Gastrocnemius medialis (tissue), 4 donors: ENCODE measurements around the gene OGG1. TPM values are rescaled to one million over a fixed set of nuclear protein-coding genes. Genes with fewer than 3 reads are reported as not detected.

Experiments
- ATAC-seq, 2 donors: fragments of 150-250 bp; one replicate each; pipeline ENCODE4 v1.9.1; 2016
- DNase-seq, 2 donors: peaks; one replicate each; pipeline ENCODE4 v3.0.0-alpha.2; 2019
- H3K27ac ChIP-seq, 4 donors: fragments of 200-600 bp; sonication (generic); 1 replicate in 1 of 4; 2 replicates in 3 of 4; pipeline ENCODE4 v1.5.1; 2016 to 2018; ENCODE audit warnings: mild to moderate bottlenecking in 2 of 4, moderate library complexity in 1 of 4
- H3K27me3 ChIP-seq, 3 donors: fragments of 200-600 bp; sonication (generic) in 2 of 3; 1 replicate in 1 of 3; 2 replicates in 2 of 3; pipeline versions ENCODE4 v1.5.1 to v1.6.0; 2016 to 2019; ENCODE audit warnings: mild to moderate bottlenecking in 1 of 3, moderate library complexity in 1 of 3
- H3K36me3 ChIP-seq, 2 donors: fragments of 200-600 bp; sonication (generic) in 1 of 2; one replicate each; pipeline ENCODE4 v1.5.1; 2017 to 2018
- H3K4me1 ChIP-seq, 2 donors: fragments of 200-600 bp; sonication (generic) in 1 of 2; one replicate each; pipeline ENCODE4 v1.5.1; 2016 to 2017; ENCODE audit warnings: mild to moderate bottlenecking in 2 of 2
- H3K4me3 ChIP-seq, 4 donors: fragments of 200-600 bp; sonication (generic) in 3 of 4; 1 replicate in 1 of 4; 2 replicates in 3 of 4; pipeline ENCODE4 v1.5.1; 2016 to 2019; ENCODE audit warnings: mild to moderate bottlenecking in 2 of 4
- H3K9me3 ChIP-seq, 3 donors: fragments of 200-600 bp; sonication (generic) in 2 of 3; 1 replicate in 1 of 3; 2 replicates in 2 of 3; pipeline ENCODE4 v1.5.1; 2016 to 2019
- POLR2A ChIP-seq, 2 donors: fragments of 450-650 bp; IDR thresholded peaks; one replicate each; pipeline ENCODE4 v1.6.1; 2017; ENCODE audit warnings: antibody characterized with exemption in 2 of 2, mild to moderate bottlenecking in 2 of 2, moderate library complexity in 2 of 2
- in situ Hi-C, 4 donors: fragments of 200-750 bp; cut with MboI; loops; one replicate each; pipeline versions ENCODE4 v1.15.0 to v1.8.0; 2017; ENCODE audit warnings: low sequenced_read_pairs in 4 of 4
- intact Hi-C: fragments of 100-400 bp; cut with DNase I; formaldehyde crosslinking; loops from one replicate; pipeline ENCODE4 v1.15.1; 2023; ENCODE audit warnings: low total_unique reads
- total RNA-seq, 4 donors: library from RNA; depleted of rRNA; stranded (reverse); fragments of >200 nt; gene quantifications; one replicate each; pipeline versions ENCODE4 v1.1.0 to v1.2.3, GENCODE V29; 2016
- TF ChIP-seq, protein P1 (sequence below), 5 experiments: fragments of 450-650 bp in 3 of 5; fragments of 200-600 bp in 2 of 5; sonication (generic) in 2 of 5; IDR thresholded peaks in 4 of 5; conservative IDR thresholded peaks in 1 of 5; 1 replicate in 4 of 5; 2 replicates in 1 of 5; pipeline ENCODE4 v1.5.1; 2016 to 2019; ENCODE audit warnings: antibody characterized with exemption in 5 of 5, mild to moderate bottlenecking in 3 of 5, moderate library complexity in 3 of 5

The OGG1 gene
- total RNA-seq, 4 donors from 2014 or later: 4.1 to 13.3 (median 7.4) TPM

DNA sequence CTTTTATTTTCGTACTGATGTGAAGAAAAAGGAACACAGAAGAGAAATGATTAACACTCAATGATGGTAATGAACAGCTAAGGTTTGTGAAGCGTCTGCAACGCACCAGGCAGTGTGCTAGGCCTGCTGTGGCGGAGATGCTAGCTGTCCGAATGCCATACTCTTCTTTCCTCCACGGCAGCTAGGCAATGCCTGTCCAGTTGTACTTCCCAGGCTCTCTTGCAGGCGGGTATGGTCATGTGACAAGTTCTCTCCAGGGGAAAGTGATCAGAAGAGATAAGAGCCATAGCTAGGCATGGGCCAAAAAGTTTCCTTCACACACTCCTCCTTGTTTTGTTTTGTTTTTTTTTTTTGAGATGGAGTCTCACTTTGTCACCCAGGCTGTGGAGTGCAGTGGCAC, 35.9 kb downstream of the OGG1 start:
- Histone ChIP-seq H3K4me3 (no peak overlapping the region), H3K36me3 (peaks cover 0 to 66% of the 10 kb centered on the region in 2 donors), H3K27me3 (no peaks in the 10 kb centered on the region), H3K9me3 (no peaks in the 10 kb centered on the region), H3K27ac (no peak overlapping the region), H3K4me1 (no peaks in the 10 kb centered on the region)
- in situ Hi-C loops: no loop called here
- intact Hi-C loops: no loop called here
- ATAC-seq: no peak
- no peak for DNase-seq
- TF ChIP-seq, protein P1, sequence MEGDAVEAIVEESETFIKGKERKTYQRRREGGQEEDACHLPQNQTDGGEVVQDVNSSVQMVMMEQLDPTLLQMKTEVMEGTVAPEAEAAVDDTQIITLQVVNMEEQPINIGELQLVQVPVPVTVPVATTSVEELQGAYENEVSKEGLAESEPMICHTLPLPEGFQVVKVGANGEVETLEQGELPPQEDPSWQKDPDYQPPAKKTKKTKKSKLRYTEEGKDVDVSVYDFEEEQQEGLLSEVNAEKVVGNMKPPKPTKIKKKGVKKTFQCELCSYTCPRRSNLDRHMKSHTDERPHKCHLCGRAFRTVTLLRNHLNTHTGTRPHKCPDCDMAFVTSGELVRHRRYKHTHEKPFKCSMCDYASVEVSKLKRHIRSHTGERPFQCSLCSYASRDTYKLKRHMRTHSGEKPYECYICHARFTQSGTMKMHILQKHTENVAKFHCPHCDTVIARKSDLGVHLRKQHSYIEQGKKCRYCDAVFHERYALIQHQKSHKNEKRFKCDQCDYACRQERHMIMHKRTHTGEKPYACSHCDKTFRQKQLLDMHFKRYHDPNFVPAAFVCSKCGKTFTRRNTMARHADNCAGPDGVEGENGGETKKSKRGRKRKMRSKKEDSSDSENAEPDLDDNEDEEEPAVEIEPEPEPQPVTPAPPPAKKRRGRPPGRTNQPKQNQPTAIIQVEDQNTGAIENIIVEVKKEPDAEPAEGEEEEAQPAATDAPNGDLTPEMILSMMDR (IDR thresholded peaks at IDR 0.05 in 4 of 5, conservative IDR thresholded peaks at IDR 0.05 in 1 of 5): no peak
- TF ChIP-seq POLR2A (IDR thresholded peaks at IDR 0.05): no peak

DNA sequence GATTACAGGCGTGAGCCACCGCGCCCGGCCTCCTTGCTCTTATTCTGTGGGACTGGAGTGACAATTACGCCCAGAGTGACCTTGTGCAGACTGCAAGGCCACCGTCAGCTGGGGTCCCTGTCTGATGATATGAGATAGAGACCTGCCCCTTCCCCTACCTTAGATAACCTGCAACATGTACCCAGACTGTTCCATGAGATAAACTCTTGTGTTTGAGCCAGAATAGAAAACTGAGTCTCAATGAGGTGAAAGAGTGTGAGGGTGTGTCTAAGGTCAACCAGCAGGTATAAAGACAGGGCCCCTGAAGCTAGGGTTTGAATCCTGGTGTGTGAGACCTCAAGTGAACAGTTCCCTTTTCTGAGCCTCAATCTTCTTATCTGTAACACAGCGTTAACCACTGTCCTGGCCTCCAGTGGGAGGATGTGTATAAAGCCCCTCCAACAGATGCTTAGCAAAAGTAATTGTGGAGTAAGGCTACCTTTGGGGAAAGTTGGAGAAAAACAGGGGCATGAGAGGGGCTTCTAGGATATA, 36.5 kb downstream of the OGG1 start:
- in situ Hi-C loops: no loop called here

DNA sequence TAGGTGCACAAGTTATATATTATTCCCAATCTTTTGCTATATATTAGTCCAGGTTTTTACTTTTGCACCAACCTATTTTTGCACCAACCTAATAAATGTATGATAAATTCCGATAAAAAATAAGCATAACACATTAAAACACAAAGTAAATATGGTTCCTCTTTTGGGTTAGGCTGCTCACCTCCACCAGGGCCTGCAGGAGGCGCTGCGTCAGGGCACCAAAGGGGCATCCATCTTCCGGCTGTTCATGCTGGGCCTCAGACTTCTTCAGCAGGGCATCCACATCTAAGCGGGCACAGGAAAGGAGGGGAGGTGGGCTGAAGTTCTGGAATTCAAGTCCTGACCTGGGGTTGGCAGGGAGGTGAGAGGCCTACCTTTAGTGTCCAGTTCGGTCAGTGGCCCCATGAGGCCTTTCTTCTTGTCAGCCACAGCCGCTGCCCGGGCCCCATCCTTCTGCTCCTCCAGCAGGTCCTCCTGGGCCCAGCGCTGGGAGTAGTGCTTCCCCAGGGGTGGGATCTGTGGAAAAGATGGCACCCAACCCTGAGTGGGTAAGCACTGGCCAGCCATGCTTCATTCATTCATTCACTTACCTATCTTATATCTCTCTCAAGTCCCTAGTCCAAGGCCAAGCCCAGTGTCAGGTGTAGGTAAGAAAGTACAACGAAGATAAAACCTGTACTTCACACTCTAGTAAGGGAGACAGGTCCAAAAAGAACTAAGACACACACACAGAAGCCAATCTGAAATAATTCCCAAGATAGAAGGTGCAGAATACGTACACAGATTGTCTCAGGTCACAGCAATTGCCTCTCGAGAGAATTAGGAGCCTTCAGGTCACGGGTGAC, 37.3 kb downstream of the OGG1 start:
- peaks cover 9 to 11% of the 10 kb centered on the region in 2 donors for H3K4me1 ChIP-seq
- intact Hi-C loops: no loop called here

More for the DNA sequence above, 36.5 kb downstream of the OGG1 start:
- TF ChIP-seq POLR2A (IDR thresholded peaks at IDR 0.05): no peak
- TF ChIP-seq, protein P1 (IDR thresholded peaks at IDR 0.05 in 4 of 5, conservative IDR thresholded peaks at IDR 0.05 in 1 of 5): no peak
- ATAC-seq (no peak), DNase-seq (no peak)
- Histone ChIP-seq H3K4me3 (no peak overlapping the region), H3K36me3 (peaks cover 0 to 63% of the 10 kb centered on the region in 2 donors), H3K27ac (no peak overlapping the region), H3K27me3 (no peaks in the 10 kb centered on the region), H3K9me3 (no peaks in the 10 kb centered on the region), H3K4me1 (peaks cover 3 to 4% of the 10 kb centered on the region in 2 donors)
- intact Hi-C loops: no loop called here

DNA sequence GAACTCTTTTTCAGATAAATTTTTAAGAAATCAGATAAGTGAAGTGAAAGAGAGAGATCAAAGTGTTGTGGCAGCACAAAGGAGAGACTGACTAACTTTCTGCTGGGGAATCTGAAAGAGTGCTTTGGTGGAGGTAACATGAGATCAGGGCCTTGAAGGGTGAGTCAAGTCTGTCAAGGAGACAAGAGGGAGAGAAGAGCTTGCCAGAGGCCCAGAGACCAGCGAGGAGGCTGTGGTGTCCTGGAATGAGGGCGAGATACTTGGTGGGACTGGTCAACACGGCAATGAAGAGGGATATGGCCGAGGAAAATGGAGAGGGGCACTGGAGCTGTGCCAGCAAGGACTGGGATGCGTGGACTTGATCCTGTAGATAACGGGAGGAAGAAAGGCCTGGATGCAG, 38.0 kb downstream of the OGG1 start:
- DNase-seq (no peak), ATAC-seq (no peak)
- in situ Hi-C loops: no loop called here
- Histone ChIP-seq H3K36me3 (peaks cover 0 to 54% of the 10 kb centered on the region in 2 donors), H3K27ac (no peak overlapping the region), H3K4me1 (peaks cover 9 to 11% of the 10 kb centered on the region in 2 donors), H3K27me3 (no peaks in the 10 kb centered on the region), H3K4me3 (no peak overlapping the region), H3K9me3 (no peaks in the 10 kb centered on the region)
- intact Hi-C loops: no loop called here
- TF ChIP-seq POLR2A (IDR thresholded peaks at IDR 0.05): no peak
- TF ChIP-seq, protein P1 (IDR thresholded peaks at IDR 0.05 in 4 of 5, conservative IDR thresholded peaks at IDR 0.05 in 1 of 5): no peak

More for the DNA sequence above, 37.3 kb downstream of the OGG1 start:
- H3K27ac ChIP-seq: no peak overlapping the region
- DNase-seq (no peak), ATAC-seq (no peak)
- H3K4me3 ChIP-seq: no peak overlapping the region
- peaks cover 0 to 61% of the 10 kb centered on the region in 2 donors for H3K36me3 ChIP-seq
- H3K9me3 ChIP-seq: no peaks in the 10 kb centered on the region
- in situ Hi-C loops: no loop called here
- TF ChIP-seq, protein P1 (IDR thresholded peaks at IDR 0.05 in 4 of 5, conservative IDR thresholded peaks at IDR 0.05 in 1 of 5): no peak
- TF ChIP-seq POLR2A (IDR thresholded peaks at IDR 0.05): no peak
- no peaks in the 10 kb centered on the region for H3K27me3 ChIP-seq
